OCI-LY1 (cell line): ENCODE data around the gene ZNF735.
"Not testable (repeated sequence)": the region's sequence is repeated elsewhere in the genome, so short reads cannot be mapped to it uniquely, and the experiment has no call there.

Experiments used
- H2AFZ ChIP-seq: fragments of 200-600 bp; sonication (generic), shearing (Covaris generic); 2 replicates; pipeline ENCODE4 v1.6.0; 2014; ENCODE audit warnings: antibody characterized with exemption, mild to moderate bottlenecking, low read length
- H3F3A ChIP-seq: fragments of 200-600 bp; sonication (generic), shearing (Covaris generic); 2 replicates; pipeline ENCODE4 v1.6.0; 2014; ENCODE audit warnings: mild to moderate bottlenecking, antibody characterized with exemption, low read length, moderate library complexity; ENCODE audit not compliant: insufficient read depth
- H3K27ac ChIP-seq: fragments of 200-600 bp; sonication (generic); 2 replicates; pipeline ENCODE4 v1.5.1; 2014; ENCODE audit warnings: low read length, mixed run types, mild to moderate bottlenecking, low read depth; ENCODE audit not compliant: poor library complexity, severe bottlenecking
- H3K27me3 ChIP-seq: fragments of 200-600 bp; sonication (generic); 2 replicates; pipeline ENCODE4 v1.6.0; 2014; ENCODE audit warnings: antibody characterized with exemption, mild to moderate bottlenecking, low read length, moderate library complexity; ENCODE audit not compliant: insufficient read depth
- H3K36me3 ChIP-seq: fragments of 200-600 bp; sonication (generic); 2 replicates; pipeline ENCODE4 v1.6.1; 2014; ENCODE audit warnings: mild to moderate bottlenecking, antibody characterized with exemption, low read length, moderate library complexity, mixed read lengths; ENCODE audit not compliant: insufficient read depth
- H3K4me1 ChIP-seq: fragments of 200-600 bp; sonication (generic); 2 replicates; pipeline ENCODE4 v1.5.1; 2014; ENCODE audit warnings: mild to moderate bottlenecking, low read length, moderate library complexity; ENCODE audit not compliant: insufficient read depth, severe bottlenecking
- H3K4me2 ChIP-seq: fragments of 200-600 bp; sonication (generic), shearing (Covaris generic); 2 replicates; pipeline ENCODE4 v1.6.1; 2014; ENCODE audit warnings: low read length
- H3K4me3 ChIP-seq: fragments of 200-600 bp; sonication (generic); 2 replicates; pipeline ENCODE4 v1.5.1; 2014; ENCODE audit warnings: low read length, low read depth, mild to moderate bottlenecking, mixed read lengths; ENCODE audit not compliant: poor library complexity, severe bottlenecking
- H3K79me2 ChIP-seq: fragments of 200-600 bp; shearing (Covaris generic); 2 replicates; pipeline ENCODE4 v1.6.1; 2016; ENCODE audit warnings: mixed run types, low read length, mixed read lengths; ENCODE audit not compliant: insufficient read depth
- H3K9ac ChIP-seq: fragments of 200-600 bp; sonication (generic), shearing (Covaris generic); 2 replicates; pipeline ENCODE4 v1.6.1; 2014; ENCODE audit warnings: mild to moderate bottlenecking, low read length, mixed read lengths
- H3K9me2 ChIP-seq: fragments of 200-600 bp; sonication (generic), shearing (Covaris generic); 2 replicates; pipeline ENCODE4 v1.6.1; 2014; ENCODE audit warnings: low read depth, mild to moderate bottlenecking, low read length, mixed read lengths
- H3K9me3 ChIP-seq: fragments of 200-600 bp; shearing (Covaris generic); 2 replicates; pipeline ENCODE4 v1.6.1; 2014; ENCODE audit warnings: low read length, mixed read lengths
- H4K20me1 ChIP-seq: fragments of 200-600 bp; sonication (generic), shearing (Covaris generic); 2 replicates; pipeline ENCODE4 v1.6.0; 2016; ENCODE audit warnings: mild to moderate bottlenecking, low read length; ENCODE audit not compliant: insufficient read depth
- CTCF ChIP-seq: fragments of 200-600 bp; sonication (generic), shearing (Covaris generic); IDR thresholded peaks from 2 replicates; pipeline ENCODE4 v1.5.1; 2017; ENCODE audit warnings: mild to moderate bottlenecking, antibody characterized with exemption, low read length, moderate library complexity, mixed read lengths
- EZH2 ChIP-seq: fragments of 200-600 bp; sonication (generic), shearing (Covaris generic); IDR thresholded peaks from 2 replicates; pipeline ENCODE4 v1.8.0; 2017; ENCODE audit warnings: borderline replicate concordance, mixed run types, mild to moderate bottlenecking, antibody characterized with exemption, low read length, moderate library complexity, mixed read lengths

Gene ZNF735

GRCh38 chr7:64206903-64207302, at the start of gene ZNF735:
TSS of gene ZNF735 (plus strand) at chr7:64207203. CDS start at chr7:64207203, 0 bp downstream.
- Histone ChIP-seq H3K36me3 (no peaks in the 10 kb centered on the region), H3K4me3 (no peak within 1 kb of the TSS), H3K4me2 (no peak within 1 kb of the TSS), H3K9me3 (no peaks in the 10 kb centered on the region), H3F3A (no peaks in the 10 kb centered on the region), H4K20me1 (no peaks in the 10 kb centered on the region), H3K9me2 (no peaks in the 10 kb centered on the region), H3K27me3 (no peaks in the 10 kb centered on the region), H2AFZ (no peak within 1 kb of the TSS), H3K4me1 (no peaks in the 10 kb centered on the region), H3K79me2 (no peaks in the 10 kb centered on the region), H3K9ac (no peak within 1 kb of the TSS), H3K27ac (no peak within 1 kb of the TSS)
- TF ChIP-seq EZH2 (no peak), CTCF (no peak)

- H3K27me3 ChIP-seq, H3K4me3 ChIP-seq, H3K36me3 ChIP-seq, H3K4me2 ChIP-seq, H3K9me2 ChIP-seq, H3F3A ChIP-seq, H3K4me1 ChIP-seq, H3K27ac ChIP-seq, H4K20me1 ChIP-seq, H3K9me3 ChIP-seq, H2AFZ ChIP-seq, H3K9ac ChIP-seq, H3K79me2 ChIP-seq: not testable (repeated sequence)
These were observed 36.0 kb upstream of the ZNF735 start for GRCh38 chr7:64170974-64171373.

GRCh38 chr7:64174328-64174727, 32.7 kb upstream of the ZNF735 start:
- Histone ChIP-seq H2AFZ (no peak overlapping the region), H3K9me2 (no peaks in the 10 kb centered on the region), H4K20me1 (no peaks in the 10 kb centered on the region), H3K79me2 (no peaks in the 10 kb centered on the region), H3K4me3 (no peak overlapping the region), H3K9ac (no peak overlapping the region), H3K4me1 (no peaks in the 10 kb centered on the region), H3K9me3 (peaks cover 2% of the 10 kb centered on the region; the same call in 1 of the 2 replicates), H3K36me3 (no peaks in the 10 kb centered on the region), H3K4me2 (no peak overlapping the region), H3K27ac (no peak overlapping the region), H3K27me3 (no peaks in the 10 kb centered on the region), H3F3A (no peaks in the 10 kb centered on the region; the same call in 1 of the 2 replicates)
- no peak for TF ChIP-seq EZH2

GRCh38 chr7:64174941-64175340, 32.1 kb upstream of the ZNF735 start:
- H3K4me2 ChIP-seq, result no peak overlapping the region
- H3F3A ChIP-seq, result no peaks in the 10 kb centered on the region; the same call in 1 of the 2 replicates
- no peaks in the 10 kb centered on the region for H4K20me1 ChIP-seq
- H3K9me2 ChIP-seq, result no peaks in the 10 kb centered on the region
- no peak overlapping the region for H3K9ac ChIP-seq
- H2AFZ ChIP-seq, result no peak overlapping the region
- no peak overlapping the region for H3K4me3 ChIP-seq
- H3K9me3 ChIP-seq, result peaks cover 2% of the 10 kb centered on the region; the same call in 1 of the 2 replicates
- no peaks in the 10 kb centered on the region for H3K27me3 ChIP-seq
- H3K4me1 ChIP-seq, result no peaks in the 10 kb centered on the region
- TF ChIP-seq CTCF, result no peak
- TF ChIP-seq EZH2, result no peak
- no peak overlapping the region for H3K27ac ChIP-seq
- no peaks in the 10 kb centered on the region for H3K79me2 ChIP-seq
- no peaks in the 10 kb centered on the region for H3K36me3 ChIP-seq
